Fibroblast of peridontal ligament (primary cell): ENCODE data around the gene LOXL4.

ENCODE experiments used
- DNase-seq: peaks from one replicate; pipeline ENCODE4 v3.0.0-alpha.2; 2010; ENCODE audit errors: extremely low read depth

LOXL4 gene

GRCh38 chr10:98264378-98265065 lies 3.5 kb downstream of the LOXL4 start:
- DNase-seq, result no peak

GRCh38 chr10:98263088-98263487 lies 4.9 kb downstream of the LOXL4 start:
- no peak for DNase-seq

- DNase-seq, result peak; percentile 33
Measured at GRCh38 chr10:98262571-98262970, 5.4 kb downstream of the LOXL4 start.

- DNase-seq, result no peak
Measured at GRCh38 chr10:98261436-98262277, 6.3 kb downstream of the LOXL4 start.

- no peak for DNase-seq
Measured at GRCh38 chr10:98260752-98261151, 7.2 kb downstream of the LOXL4 start.

GRCh38 chr10:98260350-98260749 lies 7.6 kb downstream of the LOXL4 start:
- DNase-seq, result no peak

GRCh38 chr10:98259606-98260315 lies 8.2 kb downstream of the LOXL4 start:
- DNase-seq, result no peak

GRCh38 chr10:98258683-98259454 lies 9.1 kb downstream of the LOXL4 start:
- DNase-seq, result no peak

GRCh38 chr10:98257961-98258360 lies 10.0 kb downstream of the LOXL4 start:
- no peak for DNase-seq

- DNase-seq, result no peak
Measured at GRCh38 chr10:98257198-98257597, 10.8 kb downstream of the LOXL4 start.

GRCh38 chr10:98256692-98257091 lies 11.3 kb downstream of the LOXL4 start:
- no peak for DNase-seq

- no peak for DNase-seq
Measured at GRCh38 chr10:98255146-98255877, 12.7 kb downstream of the LOXL4 start.

GRCh38 chr10:98254234-98254974 lies 13.6 kb downstream of the LOXL4 start:
- DNase-seq, result no peak

GRCh38 chr10:98253499-98253898 lies 14.5 kb downstream of the LOXL4 start:
- DNase-seq, result no peak

- DNase-seq, result no peak
Measured at GRCh38 chr10:98252464-98252863, 15.5 kb downstream of the LOXL4 start.

- DNase-seq, result no peak
Measured at GRCh38 chr10:98251399-98251798, 16.6 kb downstream of the LOXL4 start.

- no peak for DNase-seq
Measured at GRCh38 chr10:98249134-98249533, 18.9 kb downstream of the LOXL4 start.

- DNase-seq, result no peak
Measured at GRCh38 chr10:98248018-98248417, 20.0 kb downstream of the LOXL4 start.

- peak; percentile 69 for DNase-seq
Measured at GRCh38 chr10:98246911-98247805, 20.8 kb downstream of the LOXL4 start.
